Small intestine (tissue), 7 donors: ENCODE results near the gene SVOP. TPM values are rescaled to one million over a fixed set of nuclear protein-coding genes. Genes with fewer than 3 reads are reported as not detected.
A peak's percentile ranks its signal among the peaks of the same experiment; 100 is the strongest.

ENCODE experiments used
- DNase-seq, 2 donors: peaks; one replicate each; pipeline versions ENCODE4 v3.0.0 to v3.0.0-alpha.2; 2013
- FAIRE-seq: peaks from 2 replicates; lab custom pipeline; 2012; peaks lifted over from hg19 to GRCh38; lab: Jason Lieb, UNC
- H3K27ac ChIP-seq, 3 donors: one replicate each; pipeline ENCODE4 v1.5.1; 2013; ENCODE audit warnings: low read length in 2 of 3, mild to moderate bottlenecking in 2 of 3, control low read depth in 1 of 3, inconsistent platforms in 1 of 3, low read depth in 1 of 3, moderate library complexity in 1 of 3
- H3K27me3 ChIP-seq, 3 donors: one replicate each; pipeline ENCODE4 v1.6.1; 2013; ENCODE audit warnings: low read length in 3 of 3, inconsistent platforms in 1 of 3; ENCODE audit not compliant: control insufficient read depth in 3 of 3, insufficient read depth in 3 of 3
- H3K36me3 ChIP-seq, 3 donors: one replicate each; pipeline ENCODE4 v1.6.1; 2013; ENCODE audit warnings: low read length in 3 of 3, inconsistent platforms in 1 of 3, low read depth in 1 of 3, mild to moderate bottlenecking in 1 of 3, moderate library complexity in 1 of 3; ENCODE audit not compliant: control insufficient read depth in 3 of 3, insufficient read depth in 2 of 3
- H3K4me1 ChIP-seq, 3 donors: one replicate each; pipeline ENCODE4 v1.6.1; 2013; ENCODE audit warnings: low read length in 2 of 3, inconsistent platforms in 1 of 3, low read depth in 1 of 3, mild to moderate bottlenecking in 1 of 3, moderate library complexity in 1 of 3; ENCODE audit not compliant: control insufficient read depth in 3 of 3, insufficient read depth in 2 of 3
- H3K4me3 ChIP-seq, 3 donors: one replicate each; pipeline ENCODE4 v1.5.1; 2013; ENCODE audit warnings: low read length in 3 of 3, control low read depth in 1 of 3, inconsistent platforms in 1 of 3, low read depth in 1 of 3, mild to moderate bottlenecking in 1 of 3, moderate library complexity in 1 of 3
- H3K9me3 ChIP-seq, 2 donors: one replicate each; pipeline ENCODE4 v1.6.1; 2013; ENCODE audit warnings: low read depth in 1 of 2, low read length in 1 of 2; ENCODE audit not compliant: control insufficient read depth in 2 of 2, insufficient read depth in 1 of 2
- WGBS, 3 donors: extraction: QIAGEN DNeasy Blood & Tissue Kit; methylation state at CpG; one replicate each; pipeline ENCODE4 v1.1.7; 2013; 5-methylcytosine and 5-hydroxymethylcytosine counted together
- polyA plus RNA-seq, 4 donors: library from polyadenylated mRNA; stranded (reverse) in 3 of 4; unstranded in 1 of 4; fragments of 200-250 nt in 3 of 4; fragments of 120-200 nt in 1 of 4; gene quantifications; one replicate each; pipeline versions ENCODE4 v1.2.1 to v1.2.3, GENCODE V29; 2013
- donor health status: healthy with polysubstance abuse.
- donor health status: control.
- donor health status: control.
- donor health status: Bipolar disorder and iron deficiency.
- donor health status: healthy.

Gene SVOP
- polyA plus RNA-seq, 4 donors: 0.37 to 0.94 TPM; not detected in 2

GRCh38 chr12:109018296-109018695, 2.6 kb downstream of the SVOP start:
- Histone ChIP-seq H3K4me3 (no peak overlapping the region), H3K27ac (no peak overlapping the region), H3K27me3 (peaks cover 0 to 4% (median 0%) of the 10 kb centered on the region in 3 donors), H3K4me1 (no peaks in the 10 kb centered on the region), H3K36me3 (no peaks in the 10 kb centered on the region), H3K9me3 (no peaks in the 10 kb centered on the region)
- WGBS, 3 donors: 17 to 51% (median 32%) methylated on average over 4 of the region's 4 CpGs
- peak; percentile 7 to 33 for DNase-seq
- no peak for FAIRE-seq

DNA sequence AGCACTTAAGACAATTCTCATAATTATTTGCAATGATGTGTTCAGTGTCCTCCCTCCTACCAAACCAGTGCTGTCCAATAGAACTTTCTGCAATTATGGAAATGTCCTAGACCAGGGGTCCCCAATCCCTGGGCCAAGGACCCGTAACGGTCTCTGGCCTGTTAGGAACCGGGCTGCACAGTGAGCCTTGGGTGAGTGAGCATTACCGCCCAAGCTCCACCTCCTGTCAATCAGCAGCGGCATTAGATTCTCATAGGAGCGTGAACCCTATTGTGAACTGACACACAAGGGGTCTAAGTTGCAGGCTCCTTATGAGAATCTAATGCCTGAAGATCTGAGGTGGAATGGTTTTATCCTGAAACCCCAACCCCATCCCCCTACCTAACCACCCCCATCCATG, 3.9 kb downstream of the SVOP start:
- no peaks in the 10 kb centered on the region for H3K36me3 ChIP-seq
- H3K9me3 ChIP-seq: no peaks in the 10 kb centered on the region
- no peaks in the 10 kb centered on the region for H3K4me1 ChIP-seq
- DNase-seq (no peak), FAIRE-seq (no peak)
- H3K27me3 ChIP-seq: peaks cover 0 to 4% (median 0%) of the 10 kb centered on the region in 3 donors
- H3K27ac ChIP-seq: no peak overlapping the region
- WGBS, 3 donors: 78 to 84% (median 84%) methylated on average over 6 of the region's 6 CpGs
- H3K4me3 ChIP-seq: no peak overlapping the region

- 71 to 81% (median 79%) methylated on average over 8 of the region's 8 CpGs for WGBS, 3 donors
- peaks cover 0 to 4% (median 0%) of the 10 kb centered on the region in 3 donors for H3K27me3 ChIP-seq
- H3K4me1 ChIP-seq: no peaks in the 10 kb centered on the region
- no peaks in the 10 kb centered on the region for H3K36me3 ChIP-seq
- FAIRE-seq (no peak), DNase-seq (no peak)
- no peak overlapping the region for H3K27ac ChIP-seq
- no peaks in the 10 kb centered on the region for H3K9me3 ChIP-seq
- no peak overlapping the region for H3K4me3 ChIP-seq
These were observed 4.9 kb downstream of the SVOP start for GRCh38 chr12:109016016-109016415.

DNA sequence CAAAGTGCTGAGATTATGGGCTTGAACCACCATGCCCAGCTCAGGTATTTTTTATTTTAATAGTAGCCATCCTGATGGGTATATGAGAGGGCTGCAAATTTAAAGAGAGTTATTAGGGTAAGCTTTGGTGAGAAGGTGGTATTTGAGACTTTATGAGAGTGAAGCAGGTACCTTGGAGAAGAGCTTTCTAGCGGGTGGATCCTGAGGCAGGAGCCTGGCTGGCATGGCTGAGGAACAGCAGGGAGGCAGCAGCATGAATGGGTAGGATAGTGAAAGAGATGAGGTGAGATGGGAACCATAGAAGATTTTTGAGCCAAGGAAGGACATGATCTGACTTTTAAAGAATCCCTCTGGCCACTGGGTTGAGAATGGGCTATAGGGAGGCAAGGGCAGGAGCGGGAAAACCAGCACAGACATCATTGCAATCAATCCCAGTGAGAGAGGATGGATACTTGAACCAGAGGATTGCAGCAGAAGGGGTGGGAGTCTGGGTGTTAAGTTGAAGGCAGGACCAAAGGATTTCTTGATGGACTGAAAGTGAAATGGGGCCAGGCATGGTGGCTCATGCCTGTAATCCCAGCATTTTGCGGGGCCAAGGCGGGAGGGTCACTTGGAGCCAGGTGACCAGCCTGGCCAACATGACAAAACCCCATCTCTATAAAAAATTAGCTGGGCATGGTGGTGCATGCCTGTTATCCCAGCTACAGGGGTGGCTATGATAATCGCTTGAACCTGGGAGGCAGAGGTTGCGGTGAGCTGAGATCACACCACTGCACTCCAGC, 5.7 kb downstream of the SVOP start:
- DNase-seq: no peak
- no peak for FAIRE-seq
- no peaks in the 10 kb centered on the region for H3K4me1 ChIP-seq

DNA sequence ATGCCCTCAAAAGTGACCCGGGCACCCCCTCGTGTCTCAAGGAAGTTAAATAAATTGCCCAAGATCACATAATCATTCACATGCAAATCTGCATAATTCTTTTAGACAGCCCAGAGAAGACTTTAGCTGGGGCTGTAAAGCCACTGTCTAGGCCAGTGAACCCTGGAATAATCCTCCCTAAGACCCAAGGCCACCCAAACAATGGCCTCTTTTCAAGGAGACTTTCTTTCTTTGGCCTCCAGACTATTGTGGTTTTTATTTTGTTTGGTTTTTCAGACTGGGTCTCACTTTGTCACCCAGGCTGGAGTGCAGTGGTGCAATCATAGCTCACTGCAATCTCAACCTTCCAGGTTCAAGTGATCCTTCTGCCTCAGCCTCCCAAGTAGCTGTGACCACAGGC, 10.6 kb downstream of the SVOP start:
- no peaks in the 10 kb centered on the region for H3K4me1 ChIP-seq
- no peak for FAIRE-seq
- WGBS, 3 donors: 45 to 61% (median 49%) methylated on average over 2 of the region's 2 CpGs
- no peaks in the 10 kb centered on the region for H3K27me3 ChIP-seq
- H3K4me3 ChIP-seq: no peak overlapping the region
- no peaks in the 10 kb centered on the region for H3K36me3 ChIP-seq
- H3K27ac ChIP-seq: no peak overlapping the region
- no peak for DNase-seq
- no peaks in the 10 kb centered on the region for H3K9me3 ChIP-seq

More for the DNA sequence above, 5.7 kb downstream of the SVOP start:
- Histone ChIP-seq H3K4me3 (no peak overlapping the region), H3K9me3 (no peaks in the 10 kb centered on the region), H3K27ac (no peak overlapping the region), H3K27me3 (peaks cover 0 to 4% (median 0%) of the 10 kb centered on the region in 3 donors), H3K36me3 (no peaks in the 10 kb centered on the region)
- WGBS, 3 donors: 81 to 92% (median 90%) methylated on average over 6 of the region's 6 CpGs

DNA sequence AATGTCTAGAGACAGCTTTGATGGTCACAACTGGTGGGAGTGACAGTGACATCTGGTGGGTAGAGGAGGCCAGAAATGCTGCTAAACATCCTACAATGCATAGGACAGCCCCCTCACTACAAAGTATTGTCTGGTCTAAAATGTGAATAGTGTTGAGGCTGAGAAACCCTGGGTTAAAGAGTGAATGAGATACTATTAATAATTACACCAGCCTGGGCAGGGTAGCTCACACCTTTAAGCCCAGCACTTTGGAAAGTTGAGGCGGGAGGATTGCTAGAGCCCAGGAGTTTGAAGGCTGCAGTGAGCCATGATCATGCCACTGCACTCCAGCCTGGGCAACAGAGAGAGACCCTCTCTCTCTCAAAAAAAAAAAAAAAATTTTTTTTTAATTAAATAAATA, 11.1 kb downstream of the SVOP start:
- Histone ChIP-seq H3K27ac (no peak overlapping the region), H3K36me3 (no peaks in the 10 kb centered on the region), H3K4me3 (no peak overlapping the region), H3K4me1 (no peaks in the 10 kb centered on the region), H3K27me3 (no peaks in the 10 kb centered on the region), H3K9me3 (no peaks in the 10 kb centered on the region)
- 67 to 82% (median 78%) methylated on average over 1 of the region's 1 CpG for WGBS, 3 donors
- DNase-seq (no peak), FAIRE-seq (no peak)

GRCh38 chr12:109004017-109004416, 16.9 kb downstream of the SVOP start:
- no peak for FAIRE-seq

DNA sequence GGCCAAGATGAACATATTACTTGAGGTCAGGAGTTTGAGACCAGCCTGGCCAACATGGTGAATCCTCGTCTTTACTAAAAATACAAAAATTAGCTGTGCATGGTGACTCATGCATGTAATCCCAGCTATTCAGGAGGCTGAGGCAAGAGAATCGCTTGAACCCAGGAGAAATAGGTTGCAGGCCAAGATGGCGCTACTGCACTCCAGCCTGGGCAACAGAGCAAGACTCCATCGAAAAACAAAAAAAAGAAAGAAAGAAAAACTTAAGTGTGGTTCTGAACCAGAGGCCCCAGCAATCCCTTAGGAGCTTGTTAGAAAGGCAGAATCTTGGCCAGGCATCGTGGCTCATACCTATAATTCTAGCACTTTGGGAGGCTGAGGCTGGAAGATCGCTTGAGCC, 24.5 kb downstream of the SVOP start:
- FAIRE-seq (no peak), DNase-seq (no peak)
- no peaks in the 10 kb centered on the region for H3K36me3 ChIP-seq
- H3K27ac ChIP-seq: no peak overlapping the region
- H3K4me1 ChIP-seq: no peaks in the 10 kb centered on the region
- no peaks in the 10 kb centered on the region for H3K27me3 ChIP-seq
- H3K4me3 ChIP-seq: no peak overlapping the region
- no peaks in the 10 kb centered on the region for H3K9me3 ChIP-seq
- 83 to 92% (median 90%) methylated on average over 6 of the region's 6 CpGs for WGBS, 3 donors

More at GRCh38 chr12:109004017-109004416, 16.9 kb downstream of the SVOP start:
- no peaks in the 10 kb centered on the region for H3K36me3 ChIP-seq
- H3K9me3 ChIP-seq: no peaks in the 10 kb centered on the region
- H3K27ac ChIP-seq: no peak overlapping the region
- no peak for DNase-seq
- WGBS, 3 donors: 65 to 70% (median 69%) methylated on average over 3 of the region's 3 CpGs
- H3K4me1 ChIP-seq: no peaks in the 10 kb centered on the region
- no peaks in the 10 kb centered on the region for H3K27me3 ChIP-seq
- H3K4me3 ChIP-seq: no peak overlapping the region
